GM12878 (cell line): ENCODE results near the gene NELL1. TPM values are rescaled to one million over a fixed set of nuclear protein-coding genes. Genes with fewer than 3 reads are reported as not detected.

Experiments used
- ATAC-seq: fragments of 200-7000 bp; cut with Tn5 transposase; 3 replicates; pipeline ENCODE4 v1.9.1; 2020; ENCODE audit warnings: mild to moderate bottlenecking, moderate library complexity
- BruUV-seq: library from RNA; stranded (reverse); fragments of 400-500 nt; replicated peaks from 2 replicates; lab custom pipeline; 2021; lab: Mats Ljungman, UMichigan
- CTCF ChIA-PET: fragments of 300-600 bp; sonication (Branson Sonifier 250); formaldehyde crosslinking; extraction: SDS; loops from one replicate; lab custom pipeline; 2021; ENCODE audit warnings: inconsistent platforms; lab: Yijun Ruan, JAX
- POLR2A ChIA-PET: fragments of 350-600 bp; formaldehyde crosslinking; extraction: SDS; loops from one replicate; lab custom pipeline; 2021; ENCODE audit warnings: inconsistent platforms; lab: Charles Lee
- RAD21 ChIA-PET: fragments of 300-600 bp; sonication (Branson Sonifier 250); formaldehyde crosslinking; loops from one replicate; lab custom pipeline; 2023; ENCODE audit warnings: antibody characterized with exemption; ENCODE audit not compliant: unreplicated experiment; lab: Charles Lee
- SMC1A ChIA-PET: fragments of 300-600 bp; sonication (Branson Sonifier 250); formaldehyde crosslinking; loops from one replicate; lab custom pipeline; 2023; ENCODE audit not compliant: unreplicated experiment, uncharacterized antibody; lab: Charles Lee
- DNase-seq: peaks from one replicate; pipeline ENCODE4 v3.0.0-alpha.2; 2011; ENCODE audit warnings: low read depth, low spot score
- FAIRE-seq: peaks from 3 replicates; lab custom pipeline; 2011; peaks lifted over from hg19 to GRCh38; lab: Jason Lieb, UNC
- H2AFZ ChIP-seq: 2 replicates; pipeline ENCODE4 v1.6.0; 2011; ENCODE audit warnings: low read depth, low read length, control low read depth; ENCODE audit not compliant: control insufficient read depth
- H3K27ac ChIP-seq: 2 replicates; pipeline ENCODE4 v1.5.1; 2011; ENCODE audit warnings: control low read depth; ENCODE audit not compliant: control insufficient read depth, insufficient read depth
- H3K27me3 ChIP-seq, 2 experiments: replicated peaks in 1 of 2; 2 replicates each; pipeline versions ENCODE4 v1.6.0 to v1.6.1; 2011; ENCODE audit warnings: low read length in 1 of 2; ENCODE audit not compliant: control insufficient read depth in 2 of 2, insufficient read depth in 2 of 2
- H3K36me3 ChIP-seq, 2 experiments: 2 replicates each; pipeline ENCODE4 v1.5.1; 2011; ENCODE audit warnings: low read length in 1 of 2; ENCODE audit not compliant: control insufficient read depth in 2 of 2, insufficient read depth in 2 of 2
- H3K4me1 ChIP-seq: 2 replicates; pipeline ENCODE4 v1.6.1; 2011; ENCODE audit warnings: mild to moderate bottlenecking, low read length, moderate library complexity, mixed read lengths; ENCODE audit not compliant: control insufficient read depth, insufficient read depth
- H3K4me2 ChIP-seq: 2 replicates; pipeline ENCODE4 v1.6.0; 2011; ENCODE audit warnings: control low read depth; ENCODE audit not compliant: control insufficient read depth, insufficient read depth
- H3K4me3 ChIP-seq: fragments of 200-600 bp; sonication (generic); 2 replicates; pipeline ENCODE4 v1.5.1; 2016
- H3K79me2 ChIP-seq: 2 replicates; pipeline ENCODE4 v1.6.0; 2011; ENCODE audit warnings: low read length; ENCODE audit not compliant: control insufficient read depth, insufficient read depth
- H3K9ac ChIP-seq: 2 replicates; pipeline ENCODE4 v1.8.0; 2011; ENCODE audit warnings: low read length, control low read depth, mixed read lengths; ENCODE audit not compliant: control insufficient read depth, insufficient read depth
- H3K9me3 ChIP-seq: replicated peaks from 3 replicates; pipeline ENCODE4 v1.5.1; 2011; ENCODE audit warnings: mild to moderate bottlenecking, low read length; ENCODE audit not compliant: control insufficient read depth, insufficient read depth
- H4K20me1 ChIP-seq: 2 replicates; pipeline ENCODE4 v1.6.0; 2011; ENCODE audit not compliant: control insufficient read depth, insufficient read depth
- CHD1 ChIP-seq: IDR thresholded peaks from 2 replicates; pipeline ENCODE4 v1.6.1; 2012; ENCODE audit warnings: low read depth, low read length, improper control_type of control experiment
- MTA3 ChIP-seq: IDR thresholded peaks from 2 replicates; pipeline ENCODE4 v1.6.1; 2012; ENCODE audit warnings: low read length, inconsistent platforms, borderline replicate concordance
- NR2C1 ChIP-seq: fragments of 450-650 bp; IDR thresholded peaks from 2 replicates; pipeline ENCODE4 v1.6.1; 2017; ENCODE audit warnings: antibody characterized with exemption, mild to moderate bottlenecking, moderate library complexity
- ZBED1 ChIP-seq: IDR thresholded peaks from 2 replicates; pipeline ENCODE4 v1.6.1; 2016; ENCODE audit warnings: borderline replicate concordance
- WGBS: methylation state at CpG from one replicate; pipeline ENCODE4 v1.1.6; 2016; ENCODE audit warnings: low lambda C conversion rate; ENCODE audit not compliant: insufficient replicate concordance, insufficient coverage; ENCODE audit errors: missing lambda C conversion rate; 5-methylcytosine and 5-hydroxymethylcytosine counted together
- in situ Hi-C: fragments of 300-500 bp; cut with MboI; formaldehyde crosslinking; loops from 9 replicates; pipeline ENCODE4 v1.14.3; 2018; ENCODE audit warnings: mixed read lengths
- intact Hi-C: fragments of 100-400 bp; cut with micrococcal nuclease; formaldehyde crosslinking; loops from one replicate; pipeline ENCODE4 v1.14.2; 2022; ENCODE audit not compliant: unreplicated experiment
- polyA plus RNA-seq, 11 experiments: library from polyadenylated mRNA; depleted of rRNA in 4 of 11; unstranded in 6 of 11; stranded (reverse) in 5 of 11; fragments of >200 nt; fragmentation: Nextera tagmentation in 4 of 11; fragmentation: Illumina TruSeq in 1 of 11; extraction: Ambion mirVana in 4 of 11; extraction: Trizol in 1 of 11; gene quantifications; 1 replicate in 1 of 11; 2 replicates in 10 of 11; pipeline versions ENCODE4 v1.2.1 to v1.2.3, GENCODE V29; 2011 to 2016; ENCODE audit warnings: inconsistent platforms in 2 of 11, missing spikeins in 2 of 11, low read depth in 1 of 11
- total RNA-seq, 4 experiments: library from RNA; depleted of rRNA in 3 of 4; stranded (reverse); fragments of >200 nt in 3 of 4; fragmentation: Illumina TruSeq in 1 of 4; extraction: Trizol in 1 of 4; gene quantifications; 2 replicates each; pipeline versions ENCODE4 v1.2.1 to v1.2.3, GENCODE V29; 2013 to 2021
- TF ChIP-seq, protein P1 (sequence below), 3 experiments: IDR thresholded peaks in 2 of 3; conservative IDR thresholded peaks in 1 of 3; 2 replicates each; pipeline ENCODE4 v1.5.1; 2011; ENCODE audit warnings: low read depth in 3 of 3, low read length in 3 of 3, mild to moderate bottlenecking in 3 of 3, control low read depth in 2 of 3, moderate library complexity in 2 of 3, inconsistent platforms in 1 of 3, mixed read lengths in 1 of 3; ENCODE audit not compliant: control insufficient read depth in 2 of 3, insufficient read depth in 1 of 3; ENCODE audit errors: extremely low read depth in 1 of 3
- TF ChIP-seq, protein P2 (sequence below): IDR thresholded peaks from 2 replicates; pipeline ENCODE4 v1.6.1; 2011; ENCODE audit warnings: borderline replicate concordance, low read depth, mild to moderate bottlenecking, moderate library complexity, low read length; ENCODE audit not compliant: insufficient read depth, poor library complexity, severe bottlenecking
- TF ChIP-seq, protein P3 (sequence below): IDR thresholded peaks from 2 replicates; pipeline ENCODE4 v1.6.1; 2012; ENCODE audit warnings: improper control_type of control experiment, low read depth, low read length; ENCODE audit not compliant: insufficient replicate concordance

Gene NELL1
- total and polyA plus RNA-seq, 10 of the 15 experiments (the other 5 are each of a cell fraction or from before 2014, with no cell fraction given): 0.02 to 0.12 TPM; not detected in 8

DNA sequence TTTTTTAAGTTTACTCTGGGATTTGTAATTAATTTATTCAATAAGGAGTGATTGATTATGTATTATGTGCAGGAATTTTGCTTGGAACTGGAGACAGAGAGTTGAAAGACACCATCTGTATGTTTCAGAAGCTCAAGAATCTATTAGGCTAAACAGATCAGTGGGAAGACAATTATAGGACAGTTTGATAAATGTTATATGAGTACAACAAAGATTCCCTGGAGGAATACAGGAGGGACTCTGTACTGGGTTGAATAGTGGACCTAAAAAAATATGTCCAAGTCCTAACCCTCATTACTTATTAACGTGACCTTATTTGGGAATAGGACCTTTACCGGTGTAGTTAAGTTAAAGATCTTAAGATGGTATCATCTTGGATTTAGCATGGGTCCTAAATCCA, 681.2 kb downstream of the NELL1 start:
- CTCF ChIA-PET: interaction anchor here (0.7 kb wide), 1 partner anchor 56 kb away, joined by 3 read pairs; no protein-coding TSS in a partner anchor
- DNase-seq (no peak), FAIRE-seq (no peak), ATAC-seq (no peak)
- TF ChIP-seq, protein P1, sequence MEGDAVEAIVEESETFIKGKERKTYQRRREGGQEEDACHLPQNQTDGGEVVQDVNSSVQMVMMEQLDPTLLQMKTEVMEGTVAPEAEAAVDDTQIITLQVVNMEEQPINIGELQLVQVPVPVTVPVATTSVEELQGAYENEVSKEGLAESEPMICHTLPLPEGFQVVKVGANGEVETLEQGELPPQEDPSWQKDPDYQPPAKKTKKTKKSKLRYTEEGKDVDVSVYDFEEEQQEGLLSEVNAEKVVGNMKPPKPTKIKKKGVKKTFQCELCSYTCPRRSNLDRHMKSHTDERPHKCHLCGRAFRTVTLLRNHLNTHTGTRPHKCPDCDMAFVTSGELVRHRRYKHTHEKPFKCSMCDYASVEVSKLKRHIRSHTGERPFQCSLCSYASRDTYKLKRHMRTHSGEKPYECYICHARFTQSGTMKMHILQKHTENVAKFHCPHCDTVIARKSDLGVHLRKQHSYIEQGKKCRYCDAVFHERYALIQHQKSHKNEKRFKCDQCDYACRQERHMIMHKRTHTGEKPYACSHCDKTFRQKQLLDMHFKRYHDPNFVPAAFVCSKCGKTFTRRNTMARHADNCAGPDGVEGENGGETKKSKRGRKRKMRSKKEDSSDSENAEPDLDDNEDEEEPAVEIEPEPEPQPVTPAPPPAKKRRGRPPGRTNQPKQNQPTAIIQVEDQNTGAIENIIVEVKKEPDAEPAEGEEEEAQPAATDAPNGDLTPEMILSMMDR (IDR thresholded peaks at IDR 0.05 in 2 of 3, conservative IDR thresholded peaks at IDR 0.05 in 1 of 3; ENCODE audit: control insufficient read depth in 2 of 3, extremely low read depth in 1 of 3, insufficient read depth in 1 of 3, low read depth in 3 of 3, low read length in 3 of 3): no peak
- TF ChIP-seq ZBED1 (no peak), CHD1 (no peak), NR2C1 (no peak), MTA3 (no peak)
- TF ChIP-seq, protein P2, sequence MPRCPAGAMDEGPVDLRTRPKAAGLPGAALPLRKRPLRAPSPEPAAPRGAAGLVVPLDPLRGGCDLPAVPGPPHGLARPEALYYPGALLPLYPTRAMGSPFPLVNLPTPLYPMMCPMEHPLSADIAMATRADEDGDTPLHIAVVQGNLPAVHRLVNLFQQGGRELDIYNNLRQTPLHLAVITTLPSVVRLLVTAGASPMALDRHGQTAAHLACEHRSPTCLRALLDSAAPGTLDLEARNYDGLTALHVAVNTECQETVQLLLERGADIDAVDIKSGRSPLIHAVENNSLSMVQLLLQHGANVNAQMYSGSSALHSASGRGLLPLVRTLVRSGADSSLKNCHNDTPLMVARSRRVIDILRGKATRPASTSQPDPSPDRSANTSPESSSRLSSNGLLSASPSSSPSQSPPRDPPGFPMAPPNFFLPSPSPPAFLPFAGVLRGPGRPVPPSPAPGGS: no peak
- TF ChIP-seq, protein P3, sequence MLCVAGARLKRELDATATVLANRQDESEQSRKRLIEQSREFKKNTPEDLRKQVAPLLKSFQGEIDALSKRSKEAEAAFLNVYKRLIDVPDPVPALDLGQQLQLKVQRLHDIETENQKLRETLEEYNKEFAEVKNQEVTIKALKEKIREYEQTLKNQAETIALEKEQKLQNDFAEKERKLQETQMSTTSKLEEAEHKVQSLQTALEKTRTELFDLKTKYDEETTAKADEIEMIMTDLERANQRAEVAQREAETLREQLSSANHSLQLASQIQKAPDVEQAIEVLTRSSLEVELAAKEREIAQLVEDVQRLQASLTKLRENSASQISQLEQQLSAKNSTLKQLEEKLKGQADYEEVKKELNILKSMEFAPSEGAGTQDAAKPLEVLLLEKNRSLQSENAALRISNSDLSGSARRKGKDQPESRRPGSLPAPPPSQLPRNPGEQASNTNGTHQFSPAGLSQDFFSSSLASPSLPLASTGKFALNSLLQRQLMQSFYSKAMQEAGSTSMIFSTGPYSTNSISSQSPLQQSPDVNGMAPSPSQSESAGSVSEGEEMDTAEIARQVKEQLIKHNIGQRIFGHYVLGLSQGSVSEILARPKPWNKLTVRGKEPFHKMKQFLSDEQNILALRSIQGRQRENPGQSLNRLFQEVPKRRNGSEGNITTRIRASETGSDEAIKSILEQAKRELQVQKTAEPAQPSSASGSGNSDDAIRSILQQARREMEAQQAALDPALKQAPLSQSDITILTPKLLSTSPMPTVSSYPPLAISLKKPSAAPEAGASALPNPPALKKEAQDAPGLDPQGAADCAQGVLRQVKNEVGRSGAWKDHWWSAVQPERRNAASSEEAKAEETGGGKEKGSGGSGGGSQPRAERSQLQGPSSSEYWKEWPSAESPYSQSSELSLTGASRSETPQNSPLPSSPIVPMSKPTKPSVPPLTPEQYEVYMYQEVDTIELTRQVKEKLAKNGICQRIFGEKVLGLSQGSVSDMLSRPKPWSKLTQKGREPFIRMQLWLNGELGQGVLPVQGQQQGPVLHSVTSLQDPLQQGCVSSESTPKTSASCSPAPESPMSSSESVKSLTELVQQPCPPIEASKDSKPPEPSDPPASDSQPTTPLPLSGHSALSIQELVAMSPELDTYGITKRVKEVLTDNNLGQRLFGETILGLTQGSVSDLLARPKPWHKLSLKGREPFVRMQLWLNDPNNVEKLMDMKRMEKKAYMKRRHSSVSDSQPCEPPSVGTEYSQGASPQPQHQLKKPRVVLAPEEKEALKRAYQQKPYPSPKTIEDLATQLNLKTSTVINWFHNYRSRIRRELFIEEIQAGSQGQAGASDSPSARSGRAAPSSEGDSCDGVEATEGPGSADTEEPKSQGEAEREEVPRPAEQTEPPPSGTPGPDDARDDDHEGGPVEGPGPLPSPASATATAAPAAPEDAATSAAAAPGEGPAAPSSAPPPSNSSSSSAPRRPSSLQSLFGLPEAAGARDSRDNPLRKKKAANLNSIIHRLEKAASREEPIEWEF: no peak
- SMC1A ChIA-PET: no interaction called here
- H3K4me1 ChIP-seq: no peaks in the 10 kb centered on the region
- H3K27me3 ChIP-seq: no peaks in the 10 kb centered on the region
- H3K9ac ChIP-seq: no peak overlapping the region
- H4K20me1 ChIP-seq: no peaks in the 10 kb centered on the region
- H3K4me2 ChIP-seq: no peak overlapping the region
- in situ Hi-C loops (no loop called here), intact Hi-C loops (no loop called here)
- H3K36me3 ChIP-seq: no peaks in the 10 kb centered on the region
- H3K27ac ChIP-seq: no peak overlapping the region
- H3K4me3 ChIP-seq: no peak overlapping the region
- 58% methylated on average over 2 of the region's 2 CpGs for WGBS
- RAD21 ChIA-PET: no interaction called here
- no peaks in the 10 kb centered on the region for H3K9me3 ChIP-seq
- no peak overlapping the region for H2AFZ ChIP-seq
- no TSS peak for BruUV-seq
- POLR2A ChIA-PET: no interaction called here
- no peaks in the 10 kb centered on the region for H3K79me2 ChIP-seq
